Esophagus squamous epithelium (tissue), 4 donors: Measurements from ENCODE around the gene ZFAND3.

ENCODE experiments used
- CTCF ChIP-seq, 6 experiments: fragments of 450-650 bp in 4 of 6; fragments of 200-600 bp in 2 of 6; sonication (generic) in 2 of 6; IDR thresholded peaks; one replicate each; pipeline ENCODE4 v1.5.1; 2016 to 2019; ENCODE audit warnings: antibody characterized with exemption in 6 of 6, mild to moderate bottlenecking in 4 of 6, moderate library complexity in 4 of 6
- POLR2A ChIP-seq, 4 donors: fragments of 450-650 bp; IDR thresholded peaks; one replicate each; pipeline ENCODE4 v1.6.1; 2017; ENCODE audit warnings: antibody characterized with exemption in 4 of 4, mild to moderate bottlenecking in 4 of 4, moderate library complexity in 3 of 4

GRCh38 chr6:37822851-37823682, 3.5 kb downstream of the ZFAND3 start:
- TF ChIP-seq CTCF (IDR thresholded peaks at IDR 0.05) (peak in 1 of 6 experiments; percentile 10), POLR2A (IDR thresholded peaks at IDR 0.05) (no peak)
